GM21390 (cell line): ENCODE data around the gene VPS26A.
"Not testable (repeated sequence)": the region's sequence is repeated elsewhere in the genome, so short reads cannot be mapped to it uniquely, and the experiment has no call there.

Experiments
- ATAC-seq: cut with Tn5 transposase; IDR thresholded peaks from one replicate; pipeline ENCODE4 v1.9.1; 2021; ENCODE audit not compliant: unreplicated experiment

The VPS26A gene

DNA sequence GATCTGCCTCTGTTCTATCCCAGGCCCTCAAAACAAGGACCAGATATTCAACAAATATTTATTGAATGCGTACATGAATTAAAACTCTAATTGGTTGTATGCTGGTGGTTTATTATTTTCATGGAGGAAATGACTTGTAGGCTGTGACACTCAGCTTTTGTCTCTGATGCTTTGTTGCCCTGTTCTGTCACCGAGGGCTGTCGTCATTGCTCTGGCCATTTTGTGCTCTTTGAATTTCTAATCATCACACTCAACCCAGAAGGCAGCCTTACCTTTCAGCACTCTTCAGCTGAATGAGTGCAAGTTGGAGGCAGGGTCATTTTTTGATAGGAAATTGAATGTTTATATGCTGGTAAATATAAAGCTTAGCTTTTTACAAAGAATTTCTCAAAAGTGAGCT, 21.5 kb upstream of the VPS26A start:
- ATAC-seq = no peak

DNA sequence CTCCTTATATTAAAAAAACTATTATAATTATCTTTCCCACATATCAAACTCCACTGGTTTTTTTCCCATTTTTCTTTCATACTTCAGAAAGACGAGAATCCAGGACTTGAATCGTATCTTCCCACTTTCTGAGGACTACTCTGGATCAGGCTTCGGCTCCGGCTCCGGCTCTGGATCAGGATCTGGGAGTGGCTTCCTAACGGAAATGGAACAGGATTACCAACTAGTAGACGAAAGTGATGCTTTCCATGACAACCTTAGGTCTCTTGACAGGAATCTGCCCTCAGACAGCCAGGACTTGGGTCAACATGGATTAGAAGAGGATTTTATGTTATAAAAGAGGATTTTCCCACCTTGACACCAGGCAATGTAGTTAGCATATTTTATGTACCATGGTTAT, 20.2 kb upstream of the VPS26A start:
- ATAC-seq = no peak

DNA sequence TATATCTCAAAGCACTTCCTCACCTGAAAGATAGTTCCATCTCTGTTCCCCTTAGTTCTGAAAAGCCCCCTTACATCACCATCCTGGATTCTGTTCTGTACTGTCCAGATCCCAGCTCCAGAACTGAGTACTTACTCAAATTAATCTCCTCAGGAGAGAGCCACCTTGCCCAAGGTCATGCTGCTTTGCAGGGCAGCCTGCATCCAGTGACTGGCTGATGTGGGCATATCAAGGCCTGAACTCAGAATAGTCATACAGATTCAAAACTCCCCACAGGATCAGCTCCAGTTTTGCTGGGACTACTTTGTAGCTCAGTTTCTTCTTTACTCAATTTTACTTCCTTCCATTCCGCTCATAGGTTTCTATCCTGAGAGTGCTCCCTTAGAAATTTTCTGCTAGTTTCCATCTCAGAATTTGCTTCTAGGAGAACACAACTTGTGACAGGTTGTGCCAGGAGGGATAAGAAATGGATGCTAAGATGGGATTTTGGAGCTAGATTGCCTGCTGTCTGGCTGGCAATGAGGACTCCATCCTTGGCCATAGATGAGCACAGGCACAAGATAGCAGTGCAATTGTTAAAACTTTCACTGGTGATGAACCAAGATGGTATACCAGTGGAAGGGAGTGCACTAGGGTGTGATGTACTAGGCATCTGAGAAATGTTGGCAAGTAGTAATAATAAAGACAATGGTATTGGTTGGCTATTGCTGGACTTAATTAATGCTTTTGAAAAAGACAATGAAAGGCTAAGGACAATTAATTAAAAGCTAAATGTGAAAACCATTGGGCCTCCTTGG, 18.8 kb upstream of the VPS26A start:
- no peak for ATAC-seq

DNA sequence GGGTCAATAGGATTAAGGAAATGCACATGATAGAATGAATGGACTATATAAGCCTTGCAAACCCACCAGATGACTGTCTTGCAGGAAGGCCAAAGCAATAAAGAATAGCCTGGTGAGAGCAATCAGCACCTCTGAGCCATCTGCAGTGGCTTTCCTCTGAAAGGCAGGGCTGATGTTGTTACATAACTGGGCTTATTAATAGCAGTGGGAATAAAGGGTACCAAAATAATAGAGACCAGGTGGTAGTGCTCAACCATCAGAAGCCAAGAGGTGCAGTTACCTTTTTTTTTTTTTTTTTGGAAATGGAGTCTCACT, 16.8 kb upstream of the VPS26A start:
- no peak for ATAC-seq

DNA sequence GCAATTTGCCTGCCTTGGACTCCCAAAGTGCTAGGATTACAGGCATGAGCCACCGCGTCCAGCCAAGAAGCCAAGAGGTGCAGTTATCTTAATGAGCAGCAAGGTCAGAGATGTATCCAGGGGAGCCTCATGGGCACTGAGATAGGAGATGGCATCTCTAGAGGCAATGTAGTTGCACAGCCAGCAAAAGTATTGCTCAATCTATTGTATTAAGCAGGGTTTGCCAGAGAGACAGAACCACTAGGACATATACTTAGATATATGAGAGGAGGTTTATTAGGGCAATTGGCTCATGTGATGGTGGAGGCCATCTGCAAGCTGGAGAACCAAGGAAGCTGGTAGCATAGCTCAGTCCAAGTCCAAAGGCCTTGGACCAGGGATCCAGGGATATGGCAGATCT, 16.3 kb upstream of the VPS26A start:
- no peak for ATAC-seq

DNA sequence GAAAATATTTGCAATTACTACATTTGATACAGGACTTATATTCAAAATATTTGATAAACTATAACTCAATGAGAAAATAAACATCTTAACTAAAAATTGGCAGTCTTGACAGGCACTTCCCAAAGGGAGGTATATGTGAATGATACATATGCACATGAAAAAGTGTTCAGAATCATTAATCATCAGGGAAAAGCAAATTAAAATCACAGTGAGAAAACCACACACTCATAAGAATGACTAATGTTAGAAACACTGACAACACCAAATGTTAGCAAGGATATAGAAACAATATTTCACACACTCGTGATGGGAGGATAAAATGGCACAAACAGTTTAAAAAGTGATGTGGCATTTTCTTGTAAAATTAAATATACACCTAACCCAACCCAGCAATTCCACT, 4.1 kb upstream of the VPS26A start:
- no peak for ATAC-seq

DNA sequence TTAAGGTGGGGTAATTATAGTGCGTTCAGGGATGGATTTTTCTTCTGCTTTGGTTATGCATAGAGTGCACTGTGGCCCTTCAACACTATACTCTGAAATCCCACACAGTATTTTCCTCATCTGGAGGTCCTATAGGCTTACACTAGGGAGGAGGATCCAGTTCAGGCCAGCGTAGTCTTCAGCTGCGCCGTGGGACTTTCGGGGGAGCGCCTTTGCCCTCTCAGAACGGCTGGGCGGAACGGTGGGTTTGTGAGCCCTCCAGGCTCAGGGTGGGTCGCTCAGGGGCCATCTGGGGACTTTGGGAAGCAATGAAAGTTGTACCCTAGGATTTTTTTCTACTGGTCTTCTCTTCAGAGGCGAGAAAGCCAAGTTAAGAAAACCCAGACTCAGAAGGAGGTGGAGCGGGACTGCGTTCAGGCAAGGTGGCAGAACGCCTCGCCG, 652 bp upstream of the VPS26A start:
- ATAC-seq = peak; percentile 29

DNA sequence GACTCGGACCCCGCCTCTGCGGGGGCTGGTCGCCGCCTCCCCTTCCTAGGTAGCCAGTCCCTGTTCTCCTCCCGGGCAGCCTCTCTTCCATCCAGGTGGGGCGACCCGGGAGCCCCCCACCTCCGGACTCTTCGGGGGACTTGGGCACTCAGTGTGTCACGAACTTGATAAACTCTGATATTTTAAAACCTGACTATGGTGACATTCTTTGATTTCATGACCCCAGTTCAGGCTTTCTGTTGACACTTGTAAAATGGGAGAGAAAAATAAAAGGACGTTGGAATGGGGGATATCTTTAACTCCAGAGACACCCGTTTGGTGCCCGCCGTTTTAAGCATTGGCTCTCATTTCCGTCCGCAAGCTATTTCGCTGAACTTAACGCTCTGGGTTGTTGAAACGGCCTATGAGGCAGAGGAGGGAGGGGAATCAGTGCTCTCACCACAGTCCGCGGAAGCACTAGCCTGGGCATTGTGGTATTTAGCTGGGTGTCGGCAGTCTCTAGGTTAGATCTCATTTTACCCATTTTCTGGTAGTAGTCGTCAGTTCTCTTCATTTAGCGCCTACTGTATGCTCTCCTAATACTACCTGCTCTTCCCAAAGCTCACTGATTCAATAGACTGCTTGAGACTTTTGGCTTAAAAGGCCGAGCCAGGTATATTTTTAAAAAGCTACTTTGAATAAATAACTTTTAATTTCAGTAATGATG, 738 bp downstream of the VPS26A start:
- ATAC-seq = peak; percentile 22

DNA sequence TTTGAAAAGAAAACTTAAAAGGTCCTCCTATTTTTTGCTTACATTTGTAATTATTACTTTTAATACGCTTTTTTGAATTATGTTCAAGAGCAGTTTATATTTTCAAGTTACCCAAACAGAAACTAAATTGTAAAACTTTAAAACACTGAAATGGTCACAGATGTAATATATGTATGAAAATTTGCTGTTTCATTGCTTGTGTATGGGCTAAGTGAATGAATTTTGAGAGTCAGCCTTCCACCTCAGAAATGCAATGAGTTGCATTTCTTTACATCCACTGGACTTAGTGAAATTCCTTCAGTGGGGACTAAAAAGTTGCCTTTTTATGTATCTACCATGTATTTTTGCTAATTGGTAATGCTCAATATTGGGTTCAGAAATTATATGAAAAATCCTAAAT, 1.6 kb downstream of the VPS26A start:
- no peak for ATAC-seq

DNA sequence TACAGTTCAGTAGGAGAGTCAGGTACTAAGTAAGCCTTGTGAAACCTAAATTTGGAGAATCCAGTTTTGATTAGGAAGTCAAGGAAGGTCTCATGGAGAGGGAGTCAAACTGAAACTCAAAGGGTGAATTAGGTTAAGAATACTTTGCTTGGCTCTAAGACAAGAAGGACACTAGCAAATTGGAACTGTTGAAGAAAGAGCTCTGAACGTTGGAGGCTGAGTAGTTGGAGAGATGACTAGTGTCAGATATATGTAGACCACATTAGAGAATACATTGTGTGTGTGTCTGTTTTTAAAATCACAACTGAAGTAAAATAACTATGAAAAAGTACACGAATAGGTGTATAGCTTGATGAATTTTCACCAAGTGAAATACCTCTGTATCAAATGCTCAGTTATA, 6.3 kb downstream of the VPS26A start:
- ATAC-seq = no peak

DNA sequence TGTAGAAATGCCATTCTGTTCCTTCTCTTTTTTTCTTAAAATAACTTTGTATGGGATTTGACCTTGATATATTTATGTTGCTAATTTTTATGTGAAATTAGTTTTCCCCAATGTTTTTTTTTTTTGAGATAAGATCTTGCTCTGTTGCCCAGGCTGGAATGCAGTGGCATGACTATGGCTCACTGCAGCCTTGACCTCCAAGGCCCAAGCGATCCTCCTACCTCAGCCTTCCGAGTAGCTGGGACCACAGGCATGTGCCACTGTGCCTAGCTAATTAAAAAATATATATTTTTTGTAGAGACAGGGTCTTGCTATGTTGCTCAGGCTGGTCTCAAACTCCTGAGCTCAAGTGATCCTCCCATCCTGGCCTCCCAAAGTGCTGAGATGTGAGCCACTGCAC, 16.0 kb downstream of the VPS26A start:
- ATAC-seq = no peak

DNA sequence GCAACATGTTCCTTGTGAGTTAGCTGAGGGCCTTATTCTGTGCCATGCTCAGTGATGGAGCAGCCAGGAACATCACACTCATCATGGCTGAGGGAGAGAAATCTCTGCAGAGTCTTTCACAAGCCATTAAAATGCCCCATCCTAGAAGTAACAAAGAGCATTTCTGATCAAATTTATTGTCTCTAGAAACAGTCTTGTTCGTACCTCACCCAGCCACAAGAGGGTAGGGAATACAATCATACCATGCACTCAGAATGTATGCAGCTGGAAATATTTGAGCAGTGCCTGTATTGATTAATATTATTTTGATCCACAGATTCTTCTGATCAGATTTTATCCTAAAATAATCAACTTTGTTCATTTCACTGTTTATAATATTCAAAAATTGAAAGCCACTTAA, 17.3 kb downstream of the VPS26A start:
- no peak for ATAC-seq

DNA sequence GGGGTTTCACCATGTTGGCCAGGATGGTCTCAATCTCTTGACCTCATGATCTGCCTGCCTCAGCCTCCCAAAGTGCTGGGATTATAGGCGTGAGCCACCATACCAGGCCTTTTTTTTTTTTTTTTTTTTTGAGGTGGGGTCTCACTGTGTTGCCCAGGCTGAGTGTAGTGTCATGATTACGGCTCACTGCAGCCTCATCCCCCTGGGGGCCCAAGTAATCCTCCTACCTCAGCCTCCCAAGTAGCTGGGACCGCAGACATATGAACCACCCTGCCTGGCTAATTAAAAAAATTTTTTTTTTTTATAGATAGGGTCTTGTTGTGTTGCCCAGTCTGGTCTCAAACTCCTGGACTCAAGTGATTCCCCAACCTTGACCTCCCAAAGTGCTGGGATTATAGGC, 18.1 kb downstream of the VPS26A start:
- ATAC-seq = not testable (repeated sequence)

DNA sequence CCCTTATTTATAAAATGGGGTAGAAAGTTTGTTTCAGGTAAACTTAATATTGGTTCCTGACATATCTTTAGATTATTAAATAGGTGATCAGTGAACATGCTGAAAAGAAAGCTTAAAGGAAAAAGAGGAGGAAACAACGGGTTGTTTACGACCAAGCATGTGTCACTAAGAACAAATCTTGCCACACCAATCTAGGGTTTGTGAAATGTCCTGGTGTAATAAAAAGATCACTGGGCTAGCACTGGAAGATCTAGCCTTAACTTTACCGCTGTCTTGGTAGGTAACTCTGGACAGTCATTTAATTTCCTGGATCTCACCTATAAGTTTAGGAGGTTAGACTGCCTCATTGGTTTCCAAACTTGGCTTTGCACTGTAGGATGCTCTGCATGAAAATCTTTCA, 19.0 kb downstream of the VPS26A start:
- no peak for ATAC-seq

DNA sequence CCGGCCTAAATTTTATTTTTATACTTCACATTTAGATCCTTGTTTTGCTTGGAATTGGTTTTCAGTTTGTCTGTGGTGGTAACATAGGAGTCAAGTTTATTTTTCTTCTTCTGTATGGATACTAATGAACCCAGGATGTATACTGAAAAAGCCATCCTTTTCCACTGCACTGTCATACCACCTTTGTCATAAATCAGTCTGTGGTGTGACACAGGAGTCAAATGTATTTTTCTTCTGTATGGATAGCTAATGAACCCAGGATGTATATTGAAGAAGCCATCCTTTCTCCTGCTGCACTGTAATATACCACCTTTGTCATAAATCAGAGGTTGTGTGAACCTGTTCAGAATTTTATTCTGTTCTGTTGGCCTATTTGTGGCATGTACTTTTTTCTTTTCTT, 21.4 kb downstream of the VPS26A start:
- no peak for ATAC-seq

DNA sequence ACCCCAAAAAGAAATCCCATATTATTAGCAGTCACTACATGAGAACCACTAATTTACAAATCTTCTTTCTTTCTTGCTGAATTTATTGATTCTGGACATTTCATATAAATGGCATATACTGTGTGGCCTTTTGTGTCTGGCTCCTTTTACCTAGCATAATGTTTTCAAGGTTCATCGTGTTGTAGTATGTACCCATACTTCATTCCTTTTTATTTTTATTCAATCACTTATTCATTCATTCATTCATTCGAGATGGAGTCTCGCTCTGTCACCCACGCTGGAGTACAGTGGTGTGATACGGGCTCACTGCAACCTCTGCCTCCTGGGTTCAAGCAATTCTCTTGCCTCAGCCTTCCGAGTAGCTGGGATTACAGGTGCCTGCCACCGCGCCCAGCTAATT, 21.9 kb downstream of the VPS26A start:
- no peak for ATAC-seq

DNA sequence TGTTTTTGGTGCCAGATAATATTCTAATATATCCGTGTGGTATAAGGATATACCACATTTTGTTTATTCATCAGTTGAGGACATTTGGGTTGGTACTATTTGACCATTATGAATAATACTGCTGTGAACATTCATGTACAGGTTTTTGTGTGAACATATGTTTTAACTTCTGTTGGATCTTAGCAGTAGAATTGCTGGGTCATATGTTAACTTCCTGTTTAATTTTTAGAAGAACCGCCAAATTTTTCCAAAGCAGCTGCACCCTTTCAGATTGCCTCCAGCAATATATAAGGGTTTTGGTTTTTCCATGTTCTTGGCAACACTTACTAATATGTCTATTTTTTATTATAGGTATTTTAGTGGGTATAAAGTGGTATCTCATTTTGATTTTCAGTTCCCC, 22.8 kb downstream of the VPS26A start:
- ATAC-seq = no peak

DNA sequence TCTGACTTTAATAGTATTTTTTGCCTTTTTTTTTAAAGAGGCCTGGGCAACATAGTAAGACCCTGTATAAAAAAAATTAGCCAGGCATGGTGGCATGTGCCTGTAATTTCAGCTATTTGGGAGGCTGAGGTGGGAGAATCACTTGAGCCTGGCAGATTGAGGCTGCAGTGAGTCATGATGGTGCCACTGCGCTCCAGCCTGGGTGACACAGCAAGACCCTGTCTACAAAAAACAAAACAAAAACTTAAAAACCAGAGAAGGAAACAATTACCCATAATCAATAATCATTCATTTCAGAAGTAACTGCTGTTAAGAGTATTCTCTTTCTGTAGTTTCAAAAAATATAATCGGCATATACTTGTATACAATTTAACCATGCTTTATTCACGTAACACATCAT, 28.0 kb downstream of the VPS26A start:
- no peak for ATAC-seq

DNA sequence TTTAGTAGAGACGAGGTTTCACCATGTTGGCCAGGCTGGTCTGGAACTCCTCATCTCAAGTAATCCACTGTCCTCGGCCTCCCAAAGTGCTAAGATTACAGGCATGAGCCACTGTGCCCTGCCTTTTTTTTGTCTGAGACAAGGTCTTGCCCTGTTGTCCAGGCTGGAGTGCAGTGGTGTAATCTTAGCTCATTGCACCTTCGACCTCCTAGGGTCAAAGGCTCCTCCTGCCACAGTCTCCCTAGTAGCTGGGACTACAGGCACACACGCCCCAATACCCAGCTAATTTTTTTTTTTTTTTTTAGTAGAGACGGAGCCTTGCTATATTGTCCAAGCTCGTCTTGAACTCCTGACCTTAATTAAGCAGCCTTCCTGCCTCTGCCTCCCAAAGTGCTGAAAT, 29.2 kb downstream of the VPS26A start:
- ATAC-seq = no peak

DNA sequence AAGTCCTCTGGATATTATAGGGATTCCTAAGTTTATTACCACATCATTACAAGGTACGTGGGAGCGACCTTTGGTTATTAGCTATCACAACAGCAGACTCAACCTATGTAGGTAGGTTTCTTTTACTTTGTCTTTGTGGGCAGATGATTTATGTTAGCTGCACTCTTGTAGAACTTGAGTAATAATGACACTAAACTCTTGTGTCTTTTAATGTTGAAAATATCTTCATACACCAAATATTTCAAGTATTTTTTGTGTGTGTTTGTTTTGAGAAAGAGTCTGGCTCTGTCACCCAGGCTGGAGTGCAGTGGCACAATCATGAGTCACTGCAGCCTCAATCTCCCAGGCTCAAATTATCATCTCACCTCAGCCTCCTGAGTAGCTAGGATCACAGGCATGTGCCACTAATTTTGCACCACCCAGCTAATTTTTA, 36.8 kb downstream of the VPS26A start:
- ATAC-seq = no peak

DNA sequence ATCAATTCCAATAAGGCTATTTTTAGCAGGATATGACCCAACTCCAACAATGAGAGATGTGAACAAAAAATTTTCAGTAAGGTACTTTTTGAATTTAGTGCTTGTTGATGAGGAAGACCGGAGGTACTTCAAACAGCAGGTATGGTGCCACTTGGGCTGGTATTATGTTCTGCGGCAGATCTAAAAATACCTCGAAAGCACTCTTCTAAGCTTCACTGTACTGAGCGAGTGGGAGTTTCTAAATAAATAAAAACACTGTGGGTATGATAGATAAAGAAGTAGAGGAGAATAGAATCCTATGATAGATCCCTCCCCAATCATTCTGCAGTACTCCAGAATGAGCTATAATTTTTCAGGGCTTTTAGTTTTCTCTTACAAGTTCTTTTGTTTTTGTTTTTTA, 44.5 kb downstream of the VPS26A start:
- no peak for ATAC-seq

DNA sequence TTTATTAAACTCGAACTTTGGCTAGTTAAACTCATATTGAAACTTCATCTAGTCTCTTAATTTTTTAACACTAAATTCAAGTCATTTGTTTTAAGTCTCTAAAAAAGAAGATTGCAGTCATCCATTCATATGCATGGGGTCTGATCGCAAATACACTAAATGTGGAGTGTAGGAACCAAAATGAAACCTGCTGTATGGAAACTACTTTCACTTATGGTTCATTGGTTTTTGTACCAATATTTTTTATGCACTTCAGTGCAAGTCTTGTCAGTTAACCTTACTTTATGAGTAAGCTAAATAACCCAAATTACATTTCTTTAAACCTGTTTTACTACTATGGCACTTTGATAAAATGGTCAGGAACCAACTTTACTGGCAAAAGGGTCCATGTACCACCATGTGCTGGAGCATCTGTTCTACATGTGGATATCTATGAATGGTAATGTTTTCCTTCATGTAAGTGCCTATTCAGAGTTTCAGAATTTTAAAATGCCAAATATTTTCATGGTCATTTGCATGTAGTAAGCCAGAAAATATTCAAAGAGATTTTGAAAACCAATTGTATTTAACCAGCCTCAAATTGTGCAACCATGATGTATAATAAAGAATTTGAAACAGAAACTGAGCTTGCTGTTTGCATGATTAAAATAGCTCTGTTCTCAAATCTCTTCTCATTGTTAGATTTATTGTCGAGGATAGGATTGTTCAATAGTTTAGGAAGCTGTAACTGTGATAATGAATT, 48.4 kb downstream of the VPS26A start:
- no peak for ATAC-seq
